ENCODE results near the gene TCEAL4.
"Not testable (repeated sequence)": the region's sequence is repeated elsewhere in the genome, so short reads cannot be mapped to it uniquely, and the experiment has no call there.

Gene TCEAL4

GRCh38 chrX:103585411-103586313 is at the start of gene TCEAL4:
Gene TCEAL4 (plus strand): TSS chrX:103585515. CDS start chrX:103586676, 1,161 bp downstream.
- DNase-seq = peak; percentile 46

- DNase-seq = no peak
Observed at GRCh38 chrX:103536071-103536470, 49.2 kb upstream of the TCEAL4 start.

GRCh38 chrX:103536732-103537131 is 48.6 kb upstream of the TCEAL4 start:
- no peak for DNase-seq

GRCh38 chrX:103537871-103538387 is 47.4 kb upstream of the TCEAL4 start:
- DNase-seq = no peak

- DNase-seq = no peak
Observed at GRCh38 chrX:103538728-103539127, 46.6 kb upstream of the TCEAL4 start.

- no peak for DNase-seq
Observed at GRCh38 chrX:103539695-103540094, 45.6 kb upstream of the TCEAL4 start.

GRCh38 chrX:103540145-103540544 is 45.2 kb upstream of the TCEAL4 start:
- no peak for DNase-seq

GRCh38 chrX:103549916-103550315 is 35.4 kb upstream of the TCEAL4 start:
- DNase-seq = no peak

- DNase-seq = no peak
Observed at GRCh38 chrX:103550415-103551051, 34.8 kb upstream of the TCEAL4 start.

GRCh38 chrX:103552236-103552635 is 33.1 kb upstream of the TCEAL4 start:
- DNase-seq = no peak

- DNase-seq = peak; percentile 62
Observed at GRCh38 chrX:103554687-103555424, 30.5 kb upstream of the TCEAL4 start.

- no peak for DNase-seq
Observed at GRCh38 chrX:103556963-103557612, 28.2 kb upstream of the TCEAL4 start.

GRCh38 chrX:103560256-103560655 is 25.1 kb upstream of the TCEAL4 start:
- no peak for DNase-seq

GRCh38 chrX:103562801-103563200 is 22.5 kb upstream of the TCEAL4 start:
- no peak for DNase-seq

- DNase-seq = no peak
Observed at GRCh38 chrX:103565197-103565596, 20.1 kb upstream of the TCEAL4 start.

GRCh38 chrX:103565752-103566151 is 19.6 kb upstream of the TCEAL4 start:
- DNase-seq = no peak

- no peak for DNase-seq
Observed at GRCh38 chrX:103571121-103571520, 14.2 kb upstream of the TCEAL4 start.

GRCh38 chrX:103571726-103572125 is 13.6 kb upstream of the TCEAL4 start:
- no peak for DNase-seq

GRCh38 chrX:103573202-103573601 is 12.1 kb upstream of the TCEAL4 start:
- no peak for DNase-seq

- DNase-seq = no peak
Observed at GRCh38 chrX:103584596-103584995, 719 bp upstream of the TCEAL4 start.

GRCh38 chrX:103586314-103586646 is 965 bp downstream of the TCEAL4 start:
- DNase-seq = no peak

- no peak for DNase-seq
Observed at GRCh38 chrX:103586659-103587058, 1.3 kb downstream of the TCEAL4 start.

- DNase-seq = not testable (repeated sequence)
Observed at GRCh38 chrX:103592295-103592694, 7.0 kb downstream of the TCEAL4 start.

Measured in CD4-positive, alpha-beta T cell treated with Interleukin-6 for 4 hours (primary cell).